SU-DHL-6 (cell line): Measurements from ENCODE around the gene RPL10.
A peak's percentile ranks its signal among the peaks of the same experiment; 100 is the strongest.
"Not testable (repeated sequence)": the region's sequence is repeated elsewhere in the genome, so short reads cannot be mapped to it uniquely, and the experiment has no call there.

Experiments
- H2AFZ ChIP-seq: fragments of 200-600 bp; sonication (generic); 2 replicates; pipeline ENCODE4 v1.6.1; 2014; ENCODE audit warnings: low read depth, mild to moderate bottlenecking, moderate library complexity, mixed read lengths, antibody characterized with exemption, low read length; ENCODE audit not compliant: severe bottlenecking
- H3F3A ChIP-seq: fragments of 200-600 bp; shearing (Covaris generic); 2 replicates; pipeline ENCODE4 v1.6.0; 2016; ENCODE audit warnings: antibody characterized with exemption, mild to moderate bottlenecking; ENCODE audit not compliant: insufficient read depth
- H3K27ac ChIP-seq: fragments of 200-600 bp; sonication (generic); 2 replicates; pipeline ENCODE4 v1.5.1; 2016; ENCODE audit warnings: low read depth, mild to moderate bottlenecking, low read length, moderate library complexity, mixed read lengths
- H3K27me3 ChIP-seq: fragments of 200-600 bp; sonication (generic), shearing (Covaris generic); 2 replicates; pipeline ENCODE4 v1.6.0; 2014; ENCODE audit warnings: mild to moderate bottlenecking, low read length
- H3K36me3 ChIP-seq: fragments of 200-600 bp; sonication (generic); 2 replicates; pipeline ENCODE4 v1.6.1; 2014; ENCODE audit warnings: mild to moderate bottlenecking, low read length, mixed read lengths
- H3K4me2 ChIP-seq: fragments of 300-600, 200-600 bp; shearing (Covaris generic), sonication (generic); 2 replicates; pipeline ENCODE4 v1.6.0; 2014; ENCODE audit warnings: low read length, low read depth, mild to moderate bottlenecking; ENCODE audit not compliant: poor library complexity, severe bottlenecking
- H3K4me3 ChIP-seq: fragments of 200-600 bp; sonication (generic); 2 replicates; pipeline ENCODE4 v1.5.1; 2014; ENCODE audit warnings: antibody characterized with exemption, low read length, mild to moderate bottlenecking, mixed read lengths; ENCODE audit not compliant: insufficient read depth, poor library complexity, severe bottlenecking
- H3K79me2 ChIP-seq: fragments of 200-600 bp; sonication (generic); 2 replicates; pipeline ENCODE4 v1.6.1; 2014; ENCODE audit warnings: mild to moderate bottlenecking, low read length, moderate library complexity; ENCODE audit not compliant: insufficient read depth
- H3K9ac ChIP-seq: fragments of 200-600 bp; sonication (generic); 2 replicates; pipeline ENCODE4 v1.7.0; 2014; ENCODE audit warnings: mild to moderate bottlenecking, low read length
- H3K9me2 ChIP-seq: fragments of 200-600 bp; sonication (generic); replicated peaks from 2 replicates; pipeline ENCODE4 v1.6.1; 2014; ENCODE audit warnings: low read length; ENCODE audit not compliant: insufficient read depth
- H3K9me3 ChIP-seq: fragments of 200-600 bp; sonication (generic); 2 replicates; pipeline ENCODE4 v1.6.1; 2014; ENCODE audit warnings: low read length, mixed read lengths; ENCODE audit not compliant: insufficient read depth
- H4K20me1 ChIP-seq: fragments of 200-600 bp; sonication (generic); 2 replicates; pipeline ENCODE4 v1.6.1; 2014; ENCODE audit warnings: low read depth, mild to moderate bottlenecking, antibody characterized with exemption, low read length, moderate library complexity, mixed read lengths
- EZH2phosphoT487 ChIP-seq: fragments of 200-600 bp; sonication (generic), shearing (Covaris generic); conservative IDR thresholded peaks from 2 replicates; pipeline ENCODE4 v1.6.1; 2018; ENCODE audit warnings: mild to moderate bottlenecking, antibody characterized with exemption, low read length, moderate library complexity, mixed read lengths
- TF ChIP-seq, protein P1 (sequence below): fragments of 200-600 bp; sonication (generic); IDR thresholded peaks from one replicate; pipeline ENCODE4 v1.5.1; 2017; ENCODE audit warnings: antibody characterized with exemption, mild to moderate bottlenecking, low read length, moderate library complexity; ENCODE audit not compliant: insufficient read depth, poor library complexity, severe bottlenecking

RPL10 gene

DNA sequence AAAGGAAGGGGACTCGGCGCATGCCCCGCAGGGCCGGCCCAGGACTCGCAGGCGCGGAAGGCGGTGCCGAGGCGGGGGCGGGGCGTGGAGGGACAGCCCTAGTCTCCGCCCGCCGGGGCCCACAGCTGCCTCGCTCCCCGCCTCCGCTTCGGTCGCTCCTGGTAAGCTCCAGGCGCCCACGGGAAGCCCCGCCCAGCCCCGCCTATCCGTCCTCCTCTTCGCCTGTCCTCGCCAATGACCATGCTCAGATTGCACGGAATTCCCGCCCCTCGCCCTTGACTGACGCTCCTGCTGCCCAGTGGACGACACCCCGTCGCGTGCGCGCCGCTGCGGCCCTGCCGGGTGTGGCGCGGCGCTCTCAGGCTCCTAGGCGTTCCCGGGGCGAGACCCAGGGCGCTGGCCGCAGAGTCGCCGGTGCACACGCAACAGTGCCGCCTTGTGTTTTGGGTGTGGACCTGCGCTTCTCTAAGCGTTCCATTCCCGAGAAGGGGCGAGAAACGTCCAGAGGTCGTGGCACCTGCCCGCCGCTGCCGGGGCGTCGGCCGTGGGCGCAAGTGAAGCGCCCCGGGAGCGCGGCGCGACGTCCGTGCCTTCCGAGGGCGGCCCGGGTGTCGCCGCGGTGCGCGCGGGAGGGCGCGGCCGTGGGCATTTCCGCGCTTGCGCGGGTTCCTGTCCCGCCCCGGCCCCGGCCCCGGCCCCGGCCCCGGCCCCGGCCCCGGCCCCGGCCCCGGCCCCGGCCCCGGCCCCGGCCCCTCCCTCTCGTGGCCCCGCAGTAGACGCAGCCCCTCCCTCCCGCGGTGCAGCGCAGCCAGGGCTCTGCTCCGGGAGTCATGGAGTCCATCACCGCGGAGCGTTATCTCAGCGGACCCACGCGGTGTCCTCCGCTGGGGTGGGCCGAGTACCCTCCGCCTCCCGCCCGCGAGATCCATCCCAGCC lies 8.1 kb upstream of the RPL10 start:
- H3K79me2 ChIP-seq, H3K9me2 ChIP-seq, H2AFZ ChIP-seq, H3K27ac ChIP-seq, H3K9ac ChIP-seq, H3K27me3 ChIP-seq, H3K4me2 ChIP-seq, H3F3A ChIP-seq, H3K36me3 ChIP-seq, H3K4me3 ChIP-seq, H4K20me1 ChIP-seq, H3K9me3 ChIP-seq: not testable (repeated sequence)

DNA sequence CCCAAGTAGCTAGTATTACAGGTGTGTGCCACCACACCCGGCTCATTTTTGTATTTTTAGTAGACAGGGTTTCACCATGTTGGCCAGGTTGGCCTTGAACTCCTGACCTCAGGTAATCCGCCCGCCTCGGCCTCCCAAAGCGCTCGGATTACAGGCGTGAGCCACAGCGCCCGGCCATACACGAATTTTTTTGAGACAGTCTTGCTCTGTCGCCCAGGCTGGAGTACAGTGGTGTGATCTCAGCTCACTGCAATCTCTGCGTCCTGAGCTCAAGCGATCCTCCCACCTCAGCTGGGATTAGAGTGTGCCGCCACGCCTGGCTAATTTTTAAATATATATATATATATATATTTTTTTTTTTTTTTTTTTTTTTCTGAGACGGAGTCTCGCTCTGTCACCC lies 1.8 kb upstream of the RPL10 start:
- not testable (repeated sequence) for H4K20me1 ChIP-seq, H3K4me3 ChIP-seq, H3K27ac ChIP-seq, H3K9ac ChIP-seq, H3K4me2 ChIP-seq, H3K79me2 ChIP-seq, H2AFZ ChIP-seq, H3K27me3 ChIP-seq, H3K9me2 ChIP-seq, H3K9me3 ChIP-seq
- H3K36me3 ChIP-seq = peaks cover 12% of the 10 kb centered on the region
- H3F3A ChIP-seq = peaks cover 30% of the 10 kb centered on the region

DNA sequence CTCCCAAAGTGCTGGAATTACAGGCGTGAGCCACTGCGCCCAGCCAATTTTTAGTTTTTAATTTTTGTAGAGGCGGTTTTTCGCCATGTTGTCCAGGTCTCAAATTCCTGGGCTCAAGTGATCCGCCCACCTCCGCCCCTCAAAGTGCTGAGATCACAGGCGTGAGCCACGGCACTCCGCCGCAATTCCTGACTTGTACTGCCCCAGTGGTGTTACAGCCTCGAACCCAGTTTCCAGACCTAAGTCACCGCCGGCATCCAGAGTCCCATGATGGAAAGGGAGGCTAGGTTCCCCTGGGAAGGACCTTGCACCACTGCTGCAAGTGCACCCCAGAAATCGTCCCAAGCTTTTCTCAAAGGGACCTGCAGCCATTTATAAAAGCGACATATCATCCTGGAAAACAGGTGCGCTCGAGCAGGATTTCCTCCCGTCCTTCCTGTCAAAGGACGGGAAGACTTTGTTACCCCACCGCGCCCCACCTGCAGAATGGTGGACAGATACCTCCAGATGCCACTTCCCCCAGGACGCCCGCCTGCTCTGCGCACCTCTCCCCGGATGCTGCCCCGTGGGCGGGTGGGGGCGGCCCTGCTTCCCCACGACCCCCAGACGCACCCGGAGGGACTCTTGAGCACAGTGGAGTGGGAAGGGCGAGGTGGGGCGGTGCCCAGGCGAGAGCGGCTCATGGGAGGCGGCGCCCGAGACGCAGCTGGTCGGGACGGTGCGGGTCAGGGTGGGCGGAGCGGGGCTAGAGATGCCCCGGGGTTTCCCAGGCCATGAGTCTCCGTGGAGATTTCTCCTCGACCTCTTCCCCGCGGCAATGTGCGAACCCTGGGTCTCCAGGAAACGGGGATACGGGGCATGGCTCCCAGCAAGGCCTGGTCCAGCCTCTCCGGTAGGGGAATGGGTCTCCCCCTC lies 947 bp upstream of the RPL10 start:
- Histone ChIP-seq H4K20me1 (no peaks in the 10 kb centered on the region; the same call in 1 of the 2 replicates), H3K79me2 (peaks cover 10% of the 10 kb centered on the region; the same call in 1 of the 2 replicates), H3K9me3 (no peaks in the 10 kb centered on the region), H3K27ac (peak overlapping the region; percentile 93), H3K4me3 (peak overlapping the region; percentile 64), H2AFZ (no peak overlapping the region), H3K27me3 (no peaks in the 10 kb centered on the region), H3F3A (peaks cover 38% of the 10 kb centered on the region), H3K9ac (peak overlapping the region; percentile 99), H3K9me2 (no peaks in the 10 kb centered on the region), H3K4me2 (peak overlapping the region; percentile 98), H3K36me3 (peaks cover 12% of the 10 kb centered on the region)
- TF ChIP-seq EZH2phosphoT487 = no peak
- TF ChIP-seq, protein P1, sequence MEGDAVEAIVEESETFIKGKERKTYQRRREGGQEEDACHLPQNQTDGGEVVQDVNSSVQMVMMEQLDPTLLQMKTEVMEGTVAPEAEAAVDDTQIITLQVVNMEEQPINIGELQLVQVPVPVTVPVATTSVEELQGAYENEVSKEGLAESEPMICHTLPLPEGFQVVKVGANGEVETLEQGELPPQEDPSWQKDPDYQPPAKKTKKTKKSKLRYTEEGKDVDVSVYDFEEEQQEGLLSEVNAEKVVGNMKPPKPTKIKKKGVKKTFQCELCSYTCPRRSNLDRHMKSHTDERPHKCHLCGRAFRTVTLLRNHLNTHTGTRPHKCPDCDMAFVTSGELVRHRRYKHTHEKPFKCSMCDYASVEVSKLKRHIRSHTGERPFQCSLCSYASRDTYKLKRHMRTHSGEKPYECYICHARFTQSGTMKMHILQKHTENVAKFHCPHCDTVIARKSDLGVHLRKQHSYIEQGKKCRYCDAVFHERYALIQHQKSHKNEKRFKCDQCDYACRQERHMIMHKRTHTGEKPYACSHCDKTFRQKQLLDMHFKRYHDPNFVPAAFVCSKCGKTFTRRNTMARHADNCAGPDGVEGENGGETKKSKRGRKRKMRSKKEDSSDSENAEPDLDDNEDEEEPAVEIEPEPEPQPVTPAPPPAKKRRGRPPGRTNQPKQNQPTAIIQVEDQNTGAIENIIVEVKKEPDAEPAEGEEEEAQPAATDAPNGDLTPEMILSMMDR = no peak

DNA sequence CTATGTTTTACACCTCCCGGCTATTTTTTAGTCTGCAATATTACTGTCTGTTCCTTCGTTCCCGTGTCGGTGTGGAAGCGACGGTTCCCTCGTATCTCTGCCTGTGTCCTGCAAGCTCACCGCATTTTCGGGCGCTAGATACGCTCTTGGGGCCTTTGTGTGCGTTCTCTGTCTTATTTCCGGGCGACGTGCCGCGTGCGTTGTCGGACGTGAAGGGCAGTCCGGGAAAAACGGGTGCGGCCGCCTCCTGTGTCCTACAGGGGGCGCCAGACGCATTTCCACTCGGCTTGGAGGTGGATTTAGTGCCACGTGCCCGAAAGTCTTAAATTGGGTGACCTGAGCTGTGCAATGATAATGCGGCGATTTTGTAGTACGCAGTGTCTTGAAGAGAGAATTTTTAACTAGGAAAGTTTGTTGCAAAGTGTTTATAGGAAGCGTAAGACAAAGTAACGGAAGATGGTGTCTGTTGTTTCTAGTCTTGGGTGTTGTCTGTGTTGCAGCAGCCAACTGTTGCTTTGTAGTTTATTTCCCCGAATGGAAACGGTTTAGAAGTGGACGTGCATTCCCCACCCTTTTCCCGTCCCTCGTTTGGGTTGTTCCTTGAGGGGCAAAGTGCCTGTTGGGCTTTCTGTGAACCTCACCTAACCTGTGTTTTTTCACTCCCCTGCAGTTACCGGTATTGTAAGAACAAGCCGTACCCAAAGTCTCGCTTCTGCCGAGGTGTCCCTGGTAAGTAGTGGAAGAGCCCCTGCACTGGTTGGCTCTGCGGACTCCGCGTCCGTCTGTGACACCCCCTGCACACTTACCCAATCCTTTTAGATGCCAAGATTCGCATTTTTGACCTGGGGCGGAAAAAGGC lies 720 bp downstream of the RPL10 start:
- H3K9me2 ChIP-seq = no peaks in the 10 kb centered on the region
- peak overlapping the region; percentile 92 for H3K4me3 ChIP-seq
- peak overlapping the region; percentile 98 for H3K4me2 ChIP-seq
- H3F3A ChIP-seq = peaks cover 45% of the 10 kb centered on the region
- H3K27me3 ChIP-seq = no peaks in the 10 kb centered on the region
- H4K20me1 ChIP-seq = no peaks in the 10 kb centered on the region; the same call in 1 of the 2 replicates
- peaks cover 10% of the 10 kb centered on the region; the same call in 1 of the 2 replicates for H3K79me2 ChIP-seq
- no peak for TF ChIP-seq EZH2phosphoT487
- TF ChIP-seq, protein P1 = peak; percentile 79
- H3K9me3 ChIP-seq = no peaks in the 10 kb centered on the region
- peaks cover 12% of the 10 kb centered on the region for H3K36me3 ChIP-seq
- H3K9ac ChIP-seq = peak overlapping the region; percentile 99
- H2AFZ ChIP-seq = no peak overlapping the region
- H3K27ac ChIP-seq = peak overlapping the region; percentile 93
